Fibroblast of skin of right quadriceps (primary cell): ENCODE data around the gene CYB5A.
"Not testable (repeated sequence)": the region's sequence is repeated elsewhere in the genome, so short reads cannot be mapped to it uniquely, and the experiment has no call there.

ENCODE experiments used
- DNase-seq: peaks from one replicate; pipeline ENCODE4 v3.0.0-alpha.2; 2013

The CYB5A gene, protein sequence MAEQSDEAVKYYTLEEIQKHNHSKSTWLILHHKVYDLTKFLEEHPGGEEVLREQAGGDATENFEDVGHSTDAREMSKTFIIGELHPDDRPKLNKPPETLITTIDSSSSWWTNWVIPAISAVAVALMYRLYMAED

DNA sequence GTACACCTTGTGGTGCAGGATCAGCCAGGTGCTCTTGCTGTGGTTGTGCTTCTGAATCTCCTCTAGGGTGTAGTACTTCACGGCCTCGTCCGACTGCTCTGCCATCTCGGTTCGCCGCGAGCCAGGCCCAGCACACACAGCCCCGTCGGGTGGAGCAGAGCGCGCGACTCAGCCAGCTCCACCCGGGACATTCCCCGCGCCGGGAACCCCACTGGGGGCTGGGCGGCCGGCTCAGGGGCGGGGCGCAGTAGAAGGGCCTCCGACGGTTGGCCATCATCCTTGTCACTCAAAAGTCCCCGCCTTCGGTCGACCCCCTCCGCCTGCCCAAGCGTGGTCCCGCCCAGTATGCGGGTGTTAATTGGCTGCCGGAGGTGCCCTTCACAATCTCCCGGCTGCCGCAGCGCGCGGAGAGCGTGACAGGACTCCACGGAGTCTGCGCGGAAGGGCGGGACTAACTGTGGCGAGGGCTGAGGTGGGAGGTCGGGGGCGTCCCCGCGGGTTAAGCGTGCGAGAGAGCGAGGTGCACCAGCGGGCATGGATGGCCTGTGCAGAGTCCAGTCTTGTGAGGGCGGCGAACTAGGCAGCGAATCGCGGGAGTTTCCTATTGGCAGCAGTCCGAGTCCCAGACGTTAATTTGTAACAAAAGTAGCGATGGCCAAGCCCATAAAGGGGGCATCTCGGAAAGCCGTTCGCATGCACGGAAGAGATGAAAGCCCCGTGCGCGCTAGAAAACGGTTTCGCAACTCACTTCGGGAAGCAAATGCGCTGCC, at the start of gene CYB5A:
TSS of gene CYB5A (minus strand) at position 193 of the 770 bp plus-strand sequence. CDS start at position 105, 88 bp downstream.
- DNase-seq, result peak; percentile 95

DNA sequence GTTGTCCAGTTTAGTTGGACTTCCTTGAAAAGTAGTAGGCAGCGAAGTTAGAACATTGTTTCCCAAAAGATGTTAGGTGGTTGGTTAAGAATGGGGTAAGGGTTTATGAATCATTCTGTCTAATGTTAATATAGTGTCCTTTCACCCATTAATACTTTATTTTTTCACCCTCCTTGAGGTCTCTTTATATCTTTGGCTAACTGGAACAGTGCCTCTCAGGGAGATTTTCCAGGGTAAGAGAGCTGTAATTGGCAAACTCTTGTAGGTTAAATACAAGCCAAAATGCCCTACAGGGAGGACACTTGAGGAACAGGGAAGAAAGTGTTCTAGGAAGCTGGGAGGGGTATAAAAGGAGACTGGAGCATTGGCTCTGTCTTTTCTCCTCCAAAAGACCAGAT, 46.1 kb upstream of the CYB5A start:
- no peak for DNase-seq

DNA sequence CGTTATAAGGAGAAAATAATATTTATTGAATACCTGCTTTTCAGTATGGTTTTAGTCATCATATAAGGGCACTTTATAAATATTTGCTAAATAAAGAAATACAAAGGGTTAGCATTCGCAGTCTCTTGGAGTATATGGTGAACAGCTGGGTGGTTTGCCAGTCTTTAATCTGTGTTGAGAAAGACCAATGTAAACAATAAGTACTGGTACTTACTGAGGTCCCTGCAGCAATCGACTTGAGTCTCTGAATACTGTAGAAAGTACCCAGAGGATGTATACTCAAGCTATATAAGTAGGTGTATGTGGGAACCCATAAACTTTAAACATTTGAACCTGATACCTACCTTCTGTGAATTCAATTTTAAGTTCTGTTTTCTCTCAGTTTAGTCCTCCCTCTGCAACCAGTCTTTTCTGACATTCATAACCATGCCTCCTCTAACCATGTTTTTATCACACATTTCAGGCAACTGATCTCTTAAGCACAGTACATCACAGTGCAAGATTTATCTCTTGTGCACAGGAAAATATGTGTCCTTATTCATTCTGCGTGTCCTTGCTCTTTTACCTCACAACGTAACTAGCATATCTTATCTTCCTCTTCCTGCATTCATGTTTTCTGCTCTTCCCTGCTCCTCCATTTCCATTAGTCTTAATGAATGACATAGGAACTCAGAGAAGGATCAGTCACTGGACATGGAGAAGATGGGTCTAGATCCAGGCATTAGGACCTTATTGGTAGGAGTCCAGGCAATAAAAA, 45.6 kb upstream of the CYB5A start:
- DNase-seq, result no peak

DNA sequence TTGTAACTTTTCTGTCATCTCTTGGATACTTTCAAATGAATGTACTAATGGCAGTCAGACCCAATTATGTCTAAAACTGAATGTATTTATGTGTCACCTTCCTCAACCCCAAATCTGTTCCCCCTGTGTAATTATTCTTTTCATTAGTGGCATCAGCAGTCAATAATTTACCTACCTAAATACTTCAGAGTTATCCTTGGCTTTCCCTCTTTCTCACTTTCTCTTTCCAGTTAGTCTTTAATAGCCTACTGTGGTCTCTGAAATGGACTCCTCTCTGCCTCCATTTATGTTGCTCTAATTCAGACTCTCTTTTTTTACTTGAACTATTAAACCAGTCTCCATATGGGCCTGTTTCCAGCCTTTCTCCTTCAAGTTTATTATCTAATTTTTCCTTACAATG, 44.9 kb upstream of the CYB5A start:
- no peak for DNase-seq

DNA sequence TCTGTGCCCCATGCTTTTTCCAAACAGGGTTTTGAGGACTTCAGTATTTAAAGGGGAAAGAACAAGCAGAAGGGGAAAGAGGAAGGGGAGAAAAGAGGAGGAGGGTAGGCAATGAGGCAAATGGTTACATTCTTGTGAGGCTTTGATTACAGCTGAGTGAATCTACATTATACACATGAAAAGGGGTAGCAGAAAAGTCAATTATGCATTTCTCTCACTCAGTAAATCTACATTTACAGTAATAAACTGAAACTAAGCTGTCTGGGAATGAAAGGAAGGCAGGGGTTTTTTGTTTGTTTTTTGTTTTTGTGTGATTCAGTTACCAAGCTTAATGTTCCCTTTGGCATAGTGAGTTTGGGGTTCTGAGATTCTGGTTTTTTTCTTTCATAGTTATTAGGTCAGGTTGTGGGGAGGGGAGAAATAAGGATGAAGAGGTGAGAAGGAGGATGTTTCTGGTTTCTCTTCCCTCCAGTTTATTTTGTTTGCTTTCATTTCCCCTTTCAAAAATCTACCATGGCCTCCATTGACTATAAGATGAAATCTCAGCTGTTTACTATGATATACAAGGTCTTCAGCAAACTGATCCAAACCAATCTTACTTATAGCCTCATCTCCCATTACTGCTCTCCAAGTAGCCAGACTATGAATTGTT, 42.6 kb upstream of the CYB5A start:
- DNase-seq, result no peak

DNA sequence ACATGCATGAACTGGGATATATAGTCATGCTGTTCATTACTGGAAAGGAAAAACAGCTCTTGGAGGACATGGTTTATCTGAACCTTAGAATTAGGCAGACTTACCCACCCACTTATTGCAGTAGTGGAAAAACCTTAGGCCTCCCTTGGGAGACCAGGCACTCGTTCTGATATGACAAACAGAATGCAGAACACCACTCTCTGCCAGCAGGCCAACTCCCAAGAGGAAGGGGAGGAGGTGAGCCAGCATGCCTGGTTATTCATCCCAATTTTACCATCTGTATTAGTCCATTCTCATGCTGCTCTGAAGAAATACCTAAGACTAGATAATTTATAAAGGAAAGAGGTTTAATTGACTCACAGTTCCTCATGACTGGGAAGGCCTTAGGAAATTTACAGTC, 41.3 kb upstream of the CYB5A start:
- DNase-seq, result no peak

DNA sequence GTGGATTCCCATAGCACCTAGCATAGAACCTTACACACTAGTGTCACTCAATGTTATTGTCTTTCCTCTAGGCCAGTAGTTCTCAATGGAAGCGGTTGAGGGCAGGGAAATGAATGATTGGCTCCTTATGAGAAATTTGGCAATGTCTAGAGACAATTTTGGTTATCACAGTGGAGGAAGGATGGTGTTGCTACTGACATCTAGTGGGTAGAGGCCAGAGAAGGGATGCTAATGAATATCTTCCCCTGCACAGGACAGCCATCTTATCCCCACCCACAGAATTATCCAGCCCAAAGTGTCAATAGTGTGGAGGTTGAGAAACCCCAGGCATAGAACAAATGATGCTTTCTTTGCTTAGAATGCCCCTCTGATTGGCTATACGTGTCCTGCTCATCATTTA, 39.6 kb upstream of the CYB5A start:
- peak; percentile 40 for DNase-seq

DNA sequence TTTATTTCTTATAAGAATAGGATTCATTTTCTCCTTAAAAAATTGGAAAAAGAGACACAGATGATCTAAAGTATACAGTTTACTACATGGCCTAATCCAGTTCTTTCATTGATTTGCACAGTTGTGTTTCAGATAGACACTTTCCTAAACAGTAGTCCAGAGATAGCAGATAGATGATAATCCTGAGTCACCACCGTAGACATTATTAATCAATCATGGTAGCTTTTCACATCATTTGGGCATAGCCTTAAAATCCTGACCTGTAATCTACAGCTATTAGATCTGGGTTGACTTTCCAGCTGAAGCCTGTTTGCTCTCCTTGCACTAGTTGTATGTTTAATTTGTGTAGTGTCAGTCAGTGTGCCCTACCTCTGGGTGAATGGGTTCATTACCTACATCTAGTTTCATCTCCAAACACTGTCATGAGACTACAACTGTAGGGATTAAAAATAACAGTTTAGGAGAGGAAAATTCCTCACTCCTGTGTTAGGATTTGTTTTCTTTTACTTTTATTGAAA, 38.0 kb upstream of the CYB5A start:
- DNase-seq, result no peak

DNA sequence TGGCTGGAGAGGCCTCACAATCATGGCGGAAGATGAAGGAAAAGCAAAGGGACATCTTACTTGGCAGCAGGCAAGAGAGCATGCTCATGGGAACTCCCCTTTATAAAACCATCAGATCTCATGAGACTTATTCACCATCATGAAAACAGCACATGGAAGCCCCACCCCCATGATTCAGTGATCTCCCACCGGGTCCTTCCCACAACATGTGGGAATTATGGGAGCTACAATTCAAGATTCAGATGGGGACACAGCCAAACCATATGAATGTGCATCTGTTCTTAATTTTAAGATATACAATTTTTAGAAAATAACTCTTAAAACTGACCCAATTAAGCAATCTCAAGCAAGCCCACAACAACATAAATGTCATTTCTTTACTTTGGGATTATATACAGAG, 36.4 kb upstream of the CYB5A start:
- peak; percentile 79 for DNase-seq

DNA sequence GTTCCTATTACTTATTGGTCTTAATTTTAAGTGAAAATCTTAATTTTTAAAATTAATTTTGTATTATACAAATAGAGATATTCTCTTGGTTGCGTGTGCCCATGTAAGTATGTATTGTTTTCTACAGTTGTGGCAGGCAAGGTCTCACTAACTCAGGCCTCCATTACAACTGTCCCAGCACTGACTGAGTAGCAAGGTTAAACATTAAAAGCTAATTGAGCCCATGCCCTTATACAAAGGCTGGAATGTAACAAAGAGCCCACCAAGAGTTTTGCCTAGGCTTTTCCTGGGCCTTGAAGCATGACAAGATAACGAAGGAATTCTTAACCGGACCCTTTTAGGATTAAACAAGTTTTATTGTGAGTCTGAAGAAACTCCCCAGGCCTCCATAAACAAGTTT, 35.0 kb upstream of the CYB5A start:
- DNase-seq, result not testable (repeated sequence)

DNA sequence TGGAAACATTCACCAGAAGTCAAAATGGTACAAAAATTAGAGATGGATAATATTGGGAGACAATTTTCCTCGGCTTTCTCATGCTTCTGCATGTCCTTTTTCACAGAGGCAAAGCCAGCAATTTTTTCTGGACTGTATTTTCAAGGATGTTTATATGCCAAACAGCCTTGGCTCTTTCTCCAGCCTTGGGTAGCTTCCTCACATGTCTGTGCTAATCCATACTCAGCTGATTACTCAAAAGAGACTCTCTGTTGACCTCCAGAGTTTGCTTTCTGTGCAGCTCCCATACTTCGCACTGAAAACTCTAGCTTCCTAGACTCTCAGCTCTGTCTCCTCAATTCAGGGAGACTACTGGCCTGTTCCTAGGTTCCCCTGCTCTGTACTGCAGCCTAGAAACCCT, 34.5 kb upstream of the CYB5A start:
- no peak for DNase-seq

DNA sequence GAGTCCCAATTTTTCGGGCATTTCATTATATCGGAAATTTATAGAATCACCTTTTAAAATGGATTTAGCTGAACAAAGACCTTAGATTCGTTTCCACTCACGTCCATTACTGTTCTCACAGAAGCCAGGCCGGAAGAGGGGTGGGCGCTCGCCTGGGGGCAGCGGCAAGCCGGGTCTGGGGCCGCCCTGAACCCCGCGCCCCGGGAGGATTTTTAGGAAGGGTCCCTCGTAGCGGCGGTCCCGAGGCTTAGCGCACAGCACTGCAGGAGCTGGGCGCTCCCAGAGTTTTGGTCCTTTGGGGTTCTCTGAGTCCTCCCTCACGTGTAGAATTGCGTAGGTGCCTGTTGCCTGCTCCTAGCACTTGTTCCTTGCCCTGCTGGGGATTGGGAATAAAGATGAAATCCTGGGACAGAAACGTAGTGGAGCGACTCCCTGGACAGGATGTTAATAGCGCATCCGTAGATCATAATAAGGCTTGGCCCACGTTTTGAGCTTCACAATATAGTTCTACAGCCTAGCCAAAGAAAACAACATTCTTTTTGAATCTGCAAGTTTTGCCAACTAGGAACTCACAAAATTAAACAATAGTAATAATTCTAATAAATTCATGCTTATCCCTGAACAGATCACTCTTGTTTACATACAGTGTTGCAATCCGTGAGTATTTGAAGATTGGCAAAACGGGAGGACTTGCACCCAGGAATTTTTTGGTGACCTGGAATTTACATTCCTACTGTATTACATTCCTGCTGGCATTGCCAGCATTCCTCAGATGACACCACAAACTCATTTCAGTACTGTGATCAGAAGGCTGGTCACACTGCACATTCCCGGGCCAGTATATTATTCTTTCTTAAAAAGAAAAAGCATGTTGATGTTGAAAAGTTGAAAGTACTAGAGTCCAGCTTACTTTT, 24.8 kb upstream of the CYB5A start:
- DNase-seq, result peak; percentile 86

DNA sequence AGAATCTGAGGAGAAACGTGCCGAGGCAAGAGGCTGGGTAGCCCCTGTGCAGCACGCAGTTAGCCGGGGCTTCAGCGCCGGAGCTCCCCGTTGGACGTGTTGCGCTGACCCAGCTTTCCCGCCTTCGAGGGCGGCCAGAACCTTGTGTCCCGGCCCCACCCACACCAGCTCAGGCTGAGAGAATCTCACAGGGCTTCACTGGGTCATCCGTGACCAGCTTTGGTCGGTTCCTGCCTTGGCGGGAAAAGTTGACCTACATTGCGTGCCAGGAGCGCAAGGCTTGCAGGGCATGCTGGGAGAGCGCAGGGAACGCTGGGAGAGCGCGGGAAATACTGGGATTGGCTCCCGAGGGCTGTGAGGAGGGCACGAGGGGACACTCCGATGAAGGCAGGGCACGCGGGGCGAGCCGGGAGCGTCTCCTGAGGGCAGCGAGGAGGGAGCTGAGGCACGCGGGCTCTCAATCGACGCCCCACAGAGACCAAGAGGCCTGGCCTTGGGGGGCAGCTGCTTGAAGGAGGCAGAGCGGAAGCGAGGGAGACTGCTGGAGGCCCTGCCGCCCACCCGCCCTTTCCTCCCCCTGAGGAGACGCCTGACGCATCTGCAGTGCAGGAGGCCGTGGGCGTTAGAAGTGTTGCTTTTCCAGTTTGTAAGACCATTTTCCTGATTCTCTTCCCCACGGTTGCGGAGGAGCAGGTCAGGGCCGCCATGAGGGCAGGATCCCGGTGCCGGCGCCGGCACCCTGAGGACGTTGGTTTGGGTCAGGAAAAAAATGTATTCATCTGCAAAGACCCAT, 23.9 kb upstream of the CYB5A start, which contains the start of gene C18orf63:
TSS of gene C18orf63 (plus strand) at position 376 of the 793 bp plus-strand sequence. CDS start 2,027 bp downstream, outside the sequence.
- DNase-seq, result no peak

DNA sequence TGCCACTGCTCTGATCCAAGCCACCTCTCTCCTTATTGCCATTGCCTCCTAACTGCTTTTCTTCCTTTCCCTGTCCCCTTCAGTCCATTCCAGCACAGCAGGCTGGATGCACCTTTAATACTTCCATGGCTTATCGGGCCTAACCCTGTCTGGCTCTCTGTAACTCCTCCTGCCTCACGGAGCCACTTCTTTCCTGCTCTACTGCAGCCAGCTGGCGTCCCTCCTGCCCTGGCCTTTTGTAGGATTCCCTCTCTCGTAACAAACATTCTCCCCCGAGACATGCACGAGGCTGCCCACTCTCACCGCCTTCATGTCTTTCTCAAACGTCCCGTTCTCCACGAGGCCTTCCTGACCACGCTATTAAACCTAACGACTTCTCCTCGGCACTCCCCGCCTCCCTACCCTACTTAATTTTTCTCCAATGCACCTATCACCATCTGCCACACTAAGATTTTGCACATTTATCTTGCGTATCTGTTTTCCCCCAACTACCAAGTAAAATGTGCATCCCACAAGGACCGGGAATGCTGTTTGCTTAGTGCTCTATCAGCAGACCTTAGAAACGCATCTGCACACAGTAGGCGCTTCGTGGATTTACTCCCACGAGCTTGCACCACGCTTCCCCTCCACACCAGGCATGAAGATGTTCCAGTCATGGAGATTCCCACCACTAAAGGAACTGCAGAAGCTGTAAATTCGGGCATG, 23.1 kb upstream of the CYB5A start:
- no peak for DNase-seq

DNA sequence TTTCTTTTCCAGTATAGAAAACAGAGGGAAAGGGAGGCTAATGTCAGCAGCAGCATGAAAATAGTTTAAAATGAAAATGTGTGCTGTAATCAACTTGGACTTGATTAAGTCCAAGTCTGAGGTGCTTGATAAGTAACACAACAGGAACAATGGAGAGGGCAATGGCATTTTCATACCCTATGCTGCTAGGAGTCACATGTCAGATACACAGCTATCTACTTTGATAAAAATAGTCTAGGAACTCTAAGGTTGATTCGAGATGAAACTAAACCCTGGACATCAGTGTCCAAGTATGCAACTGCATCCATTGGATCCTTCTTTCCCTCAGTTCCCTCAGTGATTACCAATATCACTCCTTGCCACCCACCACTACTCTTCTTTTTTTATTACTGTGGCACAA, 19.2 kb upstream of the CYB5A start:
- DNase-seq, result no peak

DNA sequence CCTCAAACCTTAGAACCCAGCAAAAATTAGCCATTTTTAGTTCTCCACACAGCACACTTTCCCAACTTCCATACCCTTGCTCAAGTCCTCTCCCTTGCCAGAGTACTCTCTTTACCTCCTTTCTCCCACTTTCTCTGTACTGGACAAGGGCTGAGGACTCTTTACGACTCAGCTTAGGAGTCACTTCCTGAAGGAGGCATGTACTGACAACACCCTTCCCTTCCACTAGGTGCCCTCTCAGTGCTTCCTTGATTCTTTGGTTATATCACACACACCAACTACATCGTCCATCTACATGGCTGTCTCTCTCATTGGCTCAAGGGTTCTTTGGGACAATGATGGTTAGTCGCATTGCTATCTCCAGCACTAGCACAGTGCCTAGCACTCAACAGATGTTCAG, 18.6 kb upstream of the CYB5A start:
- peak; percentile 50 for DNase-seq

DNA sequence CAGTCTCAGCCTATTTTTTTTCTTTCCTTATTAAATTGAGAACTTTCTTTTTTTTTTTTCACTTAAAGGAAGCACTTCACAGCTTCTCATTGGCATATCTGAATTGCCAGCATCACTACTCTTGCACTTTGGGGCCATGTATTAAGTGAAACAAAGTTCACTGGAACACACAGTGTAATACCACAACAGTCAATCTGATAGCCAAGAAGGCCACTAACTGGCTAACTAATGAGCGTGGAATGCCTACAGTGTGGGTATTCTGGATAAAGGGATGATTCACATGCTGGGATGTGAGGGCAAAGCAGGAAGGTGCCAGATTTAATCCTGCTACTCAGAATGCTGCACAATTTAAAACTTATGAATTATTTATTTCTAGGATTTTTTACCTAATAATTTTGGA, 12.2 kb upstream of the CYB5A start:
- DNase-seq, result peak; percentile 20

DNA sequence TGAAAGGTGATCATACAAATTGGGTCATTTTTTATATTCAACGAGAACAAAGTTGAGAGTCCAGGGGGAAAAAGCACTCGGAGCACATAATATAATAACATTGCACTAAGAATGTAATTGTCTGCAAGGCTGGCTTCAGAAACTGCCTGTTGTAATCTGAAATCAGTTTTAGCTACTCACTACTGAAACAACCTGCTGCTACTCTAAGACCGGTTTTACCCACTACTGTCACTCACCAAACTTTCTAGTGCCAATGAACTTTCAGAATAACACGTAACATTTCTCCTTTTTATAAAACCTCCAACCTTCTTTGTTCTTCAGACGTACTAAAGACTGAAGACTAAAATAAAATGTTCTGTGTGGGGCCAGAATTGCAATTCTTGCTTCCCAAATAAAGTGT, 11.5 kb upstream of the CYB5A start:
- no peak for DNase-seq

DNA sequence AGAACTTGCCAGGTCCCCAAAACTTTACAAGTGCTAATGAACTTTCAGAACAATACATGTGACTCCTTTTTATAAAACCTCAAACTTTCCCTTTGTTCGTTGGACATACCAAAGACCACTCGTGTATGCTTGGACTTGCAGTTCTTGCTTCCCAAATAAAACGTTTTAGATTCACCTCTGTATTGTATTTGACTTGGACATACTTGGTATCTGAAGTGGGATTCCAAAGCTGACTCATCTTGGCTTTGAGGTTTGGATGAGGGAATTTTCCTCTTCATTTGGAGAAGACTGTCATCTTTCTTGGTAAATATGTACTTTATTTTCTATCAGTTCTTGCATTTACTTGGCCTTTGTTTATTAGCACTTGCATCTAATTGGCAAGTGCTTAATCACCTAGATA, 8.0 kb upstream of the CYB5A start:
- DNase-seq, result peak; percentile 22

DNA sequence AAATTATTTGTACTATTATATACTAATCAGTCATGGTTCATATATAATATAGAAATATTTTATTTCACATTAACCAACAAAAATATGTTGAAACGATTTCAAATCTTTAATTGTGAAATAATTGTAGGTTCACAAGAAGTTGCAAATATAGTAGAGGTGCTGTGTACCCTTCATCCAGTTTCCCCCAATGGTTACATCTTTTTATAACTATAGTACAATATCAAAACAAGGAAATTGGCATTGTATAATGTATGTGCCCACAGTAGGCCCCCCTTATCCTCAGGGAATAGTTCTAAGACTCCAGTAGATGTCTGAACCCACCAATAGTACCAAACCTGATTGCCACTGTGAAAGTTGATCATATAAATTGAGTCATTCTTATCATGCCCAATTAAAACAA, 7.4 kb upstream of the CYB5A start:
- no peak for DNase-seq

DNA sequence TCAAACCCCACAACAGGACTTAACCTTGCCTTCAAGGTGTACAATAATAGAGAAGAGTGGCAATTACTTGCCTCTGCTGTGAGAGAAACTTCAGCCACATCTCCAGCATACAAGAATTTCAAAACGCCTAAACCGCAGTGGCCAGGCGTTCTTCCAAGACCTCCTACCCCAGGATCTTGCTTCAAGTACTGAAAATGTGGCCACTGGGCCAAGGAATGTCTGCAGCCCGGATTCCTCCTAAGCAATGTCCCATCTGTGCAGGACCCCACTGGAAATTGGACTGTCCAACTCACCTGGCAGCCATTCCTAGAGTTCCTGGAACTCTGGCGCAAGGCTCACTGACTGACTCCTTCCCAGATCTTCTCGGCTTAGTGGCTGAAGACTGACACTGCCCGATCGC, 2.8 kb upstream of the CYB5A start:
- DNase-seq, result no peak
